ENCODE measurements around the gene GNG7.

Gene GNG7

DNA sequence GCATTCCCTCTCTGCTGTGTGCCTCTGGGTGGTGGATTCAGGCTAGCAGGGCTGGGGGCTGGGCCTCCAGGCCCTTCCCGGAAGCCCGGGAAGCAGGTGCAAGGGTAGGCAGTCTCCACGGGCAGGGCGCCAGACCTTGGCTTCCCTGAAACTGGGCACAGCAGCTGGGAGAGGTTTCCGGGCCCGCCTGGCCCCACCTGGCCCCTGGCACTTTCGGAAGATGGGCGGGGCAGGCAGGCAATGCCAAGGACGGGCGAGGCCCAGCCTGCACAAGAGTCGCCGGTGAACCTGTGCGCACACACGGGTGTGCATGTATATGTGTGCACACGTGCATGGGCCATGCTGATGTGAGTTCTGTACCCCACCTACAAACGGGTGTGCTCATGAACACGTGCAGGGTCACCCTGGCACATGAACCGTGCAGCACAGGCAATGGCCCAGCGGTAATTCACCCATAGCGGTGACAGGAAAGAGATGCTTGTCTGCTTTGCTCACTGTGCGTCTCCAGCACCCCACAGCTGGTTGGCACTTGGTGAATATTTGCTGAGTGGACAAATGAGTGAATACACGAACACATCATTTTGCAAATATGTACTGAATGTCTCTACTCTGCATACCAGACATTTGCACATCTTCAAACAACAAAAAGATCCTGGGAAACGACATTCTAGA is 211.2 kb downstream of the GNG7 start:
- ChIA-PET POLR2A (ENCODE audit: low non-redundant PET) (no interaction called here), CTCF (interaction anchor here (0.6 to 1.3 kb wide), 2 partner anchors 11 to 120 kb away, joined by 3 to 4 read pairs; no protein-coding TSS in a partner anchor)
- peak; percentile 76 for DNase-seq (ENCODE audit: low spot score)
- TF ChIP-seq CTCF (conservative IDR thresholded peaks at IDR 0.05; ENCODE audit: low read depth) = no peak
- peak overlapping the region; percentile 97 for H3K27ac ChIP-seq

DNA sequence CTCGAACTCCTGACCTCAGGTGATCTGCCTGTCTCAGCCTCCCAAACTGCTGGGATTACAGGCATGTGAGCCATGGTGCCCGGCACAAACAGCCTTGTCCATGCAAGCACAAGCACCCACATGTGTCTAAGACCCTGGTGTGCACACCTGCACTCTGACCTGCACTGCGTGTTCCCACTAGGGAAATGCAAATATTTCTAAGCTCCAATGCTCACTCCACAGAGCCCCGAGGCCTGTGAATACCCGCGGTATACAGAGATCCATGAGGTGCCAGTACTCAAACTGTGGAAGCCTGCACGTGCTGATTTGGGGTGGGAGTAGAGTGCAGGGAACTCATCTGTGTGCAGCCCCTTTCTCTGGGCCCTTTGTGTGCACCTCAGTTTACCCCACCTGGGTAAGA is 211.8 kb downstream of the GNG7 start:
- no peak for TF ChIP-seq CTCF (conservative IDR thresholded peaks at IDR 0.05; ENCODE audit: low read depth)
- ChIA-PET POLR2A (ENCODE audit: low non-redundant PET) (interaction anchor here (0.7 kb wide), 1 partner anchor 12 kb away, joined by 4 read pairs; no protein-coding TSS in a partner anchor), CTCF (interaction anchor here (1.3 kb wide), 1 partner anchor 121 kb away, joined by 4 read pairs; no protein-coding TSS in a partner anchor)
- no peak for DNase-seq (ENCODE audit: low spot score)
- peak overlapping the region; percentile 97 for H3K27ac ChIP-seq

DNA sequence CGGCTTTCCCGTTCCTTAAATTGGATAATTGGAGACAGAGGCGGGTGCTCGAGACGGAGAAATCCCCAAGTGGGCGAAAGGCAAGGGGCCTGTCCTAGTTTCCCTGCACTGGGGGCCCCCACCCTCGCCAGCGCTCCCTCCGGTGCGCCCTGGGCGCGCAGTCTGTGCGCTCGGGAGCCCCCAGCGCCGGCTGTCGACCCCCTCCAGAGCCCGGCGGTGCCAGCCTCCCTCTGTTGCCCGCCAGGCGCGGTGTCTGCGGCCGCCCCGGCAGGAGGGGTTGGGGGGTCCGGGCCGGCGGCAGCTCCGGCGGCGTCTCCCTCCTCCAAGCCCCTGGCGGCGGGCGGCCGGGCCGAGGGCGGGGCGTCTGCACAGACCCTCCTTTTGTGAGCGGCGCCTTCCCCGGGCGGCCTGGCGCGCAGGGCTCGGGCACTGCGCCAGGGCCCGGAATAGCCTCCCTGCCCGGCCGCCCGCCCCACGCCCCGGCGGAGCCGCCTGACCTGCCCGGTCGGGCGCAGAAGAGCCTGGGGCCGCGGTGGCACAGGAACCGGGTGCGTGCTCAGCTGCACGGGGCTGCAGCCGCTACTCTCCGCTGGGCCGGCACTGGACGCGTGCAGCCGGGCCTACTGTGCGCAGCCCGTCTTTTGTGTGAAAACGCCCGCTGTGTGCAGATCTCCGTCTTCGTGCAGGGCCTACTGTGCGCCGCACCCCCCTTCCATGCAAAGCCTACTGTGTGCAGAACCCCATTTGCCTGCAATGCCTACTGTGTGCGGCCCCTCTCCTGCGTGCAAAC is 213.4 kb downstream of the GNG7 start:
- ChIA-PET POLR2A (ENCODE audit: low non-redundant PET) (no interaction called here), CTCF (no interaction called here)
- TF ChIP-seq CTCF (conservative IDR thresholded peaks at IDR 0.05; ENCODE audit: low read depth) = no peak
- peak overlapping the region; percentile 37; the same call in 1 of the 2 replicates for H3K27ac ChIP-seq
- DNase-seq (ENCODE audit: low spot score) = no peak

DNA sequence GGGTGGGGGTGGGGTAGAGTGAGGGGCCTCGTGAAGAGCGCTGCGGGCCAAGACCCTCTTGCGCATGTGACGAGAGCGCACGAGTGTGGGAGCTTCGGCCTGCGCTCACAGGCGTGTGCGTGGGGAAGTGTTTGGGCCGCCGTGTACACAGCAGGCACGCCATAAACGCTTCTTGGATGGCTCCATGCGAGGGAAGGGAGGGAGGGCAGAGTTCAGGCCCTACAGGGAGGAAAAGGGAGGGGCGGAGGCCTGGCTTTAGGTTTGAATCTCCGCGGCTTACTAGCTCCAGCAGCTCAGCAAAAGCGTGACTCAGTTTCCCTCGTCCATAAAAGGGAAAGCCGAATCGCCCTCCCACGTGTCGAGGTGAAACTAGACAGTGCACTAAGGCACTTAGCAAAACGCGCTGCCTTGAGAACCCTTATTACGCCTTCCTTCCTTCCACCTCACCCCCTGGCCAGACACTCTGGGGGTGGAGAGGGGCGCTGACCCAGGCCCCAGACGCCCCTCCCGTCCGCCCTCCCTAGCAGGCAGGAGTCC is 214.0 kb downstream of the GNG7 start:
- ChIA-PET POLR2A (ENCODE audit: low non-redundant PET) (no interaction called here), CTCF (no interaction called here)
- H3K27ac ChIP-seq = peak overlapping the region; percentile 37; the same call in 1 of the 2 replicates
- no peak for DNase-seq (ENCODE audit: low spot score)
- TF ChIP-seq CTCF (conservative IDR thresholded peaks at IDR 0.05; ENCODE audit: low read depth) = no peak

DNA sequence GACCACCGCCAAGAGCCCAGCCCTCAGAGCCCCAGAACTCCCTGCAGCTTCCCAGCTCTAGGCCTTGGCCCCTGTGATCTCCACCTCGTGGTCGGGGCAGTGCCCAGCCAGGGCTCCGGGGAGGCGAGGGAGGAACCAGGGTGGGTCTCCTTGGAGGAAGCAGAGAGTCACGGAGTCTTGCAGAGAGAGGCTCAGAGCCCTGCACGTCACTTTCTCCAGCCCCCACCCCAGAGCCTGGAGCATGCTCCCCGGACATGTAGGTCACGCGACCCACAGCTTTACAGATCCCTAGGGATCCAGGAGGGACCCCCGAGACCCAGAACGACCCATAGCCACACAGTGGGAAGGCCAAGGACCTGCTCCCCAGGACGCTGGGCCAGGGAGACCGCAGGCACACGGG is 214.7 kb downstream of the GNG7 start:
- DNase-seq (ENCODE audit: low spot score) = no peak
- ChIA-PET POLR2A (ENCODE audit: low non-redundant PET) (no interaction called here), CTCF (no interaction called here)
- TF ChIP-seq CTCF (conservative IDR thresholded peaks at IDR 0.05; ENCODE audit: low read depth) = no peak
- no peak overlapping the region for H3K27ac ChIP-seq

DNA sequence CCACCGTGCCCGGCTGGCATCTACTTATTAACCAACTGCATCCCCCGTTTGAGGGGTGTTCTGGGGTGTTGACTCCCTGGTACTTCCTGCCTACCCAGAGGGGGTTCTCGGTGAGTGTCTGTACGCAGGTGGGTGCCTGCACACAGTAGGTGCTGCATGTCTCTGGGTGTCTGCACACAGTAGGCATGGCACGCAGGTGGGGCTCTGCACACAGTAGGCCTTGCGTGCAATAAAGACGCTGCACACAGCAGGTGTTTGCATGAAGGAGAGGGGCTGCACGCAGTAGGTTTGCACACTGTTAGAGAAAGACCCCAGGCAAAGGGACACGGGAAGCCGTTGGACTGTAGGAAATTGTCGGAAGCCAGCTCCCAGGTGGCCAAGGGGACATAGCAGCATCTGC is 215.4 kb downstream of the GNG7 start:
- DNase-seq (ENCODE audit: low spot score) = no peak
- ChIA-PET POLR2A (ENCODE audit: low non-redundant PET) (no interaction called here), CTCF (no interaction called here)
- no peak overlapping the region for H3K27ac ChIP-seq
- TF ChIP-seq CTCF (conservative IDR thresholded peaks at IDR 0.05; ENCODE audit: low read depth) = no peak

Measured in RWPE1 (cell line).